Measurements from ENCODE around the gene CFAP97D2.
A peak's percentile ranks its signal among the peaks of the same experiment; 100 is the strongest.
"Not testable (repeated sequence)": the region's sequence is repeated elsewhere in the genome, so short reads cannot be mapped to it uniquely, and the experiment has no call there.

CFAP97D2 gene

GRCh38 chr13:114179087-114179658 lies at the start of gene CFAP97D2:
Gene CFAP97D2 (plus strand): TSS chr13:114179257. CDS start chr13:114179331, 74 bp downstream.
- no peak for DNase-seq (ENCODE audit: low spot score)

- DNase-seq (ENCODE audit: low spot score) = no peak
These were observed 49.4 kb upstream of the CFAP97D2 start for GRCh38 chr13:114129649-114130062.

DNA sequence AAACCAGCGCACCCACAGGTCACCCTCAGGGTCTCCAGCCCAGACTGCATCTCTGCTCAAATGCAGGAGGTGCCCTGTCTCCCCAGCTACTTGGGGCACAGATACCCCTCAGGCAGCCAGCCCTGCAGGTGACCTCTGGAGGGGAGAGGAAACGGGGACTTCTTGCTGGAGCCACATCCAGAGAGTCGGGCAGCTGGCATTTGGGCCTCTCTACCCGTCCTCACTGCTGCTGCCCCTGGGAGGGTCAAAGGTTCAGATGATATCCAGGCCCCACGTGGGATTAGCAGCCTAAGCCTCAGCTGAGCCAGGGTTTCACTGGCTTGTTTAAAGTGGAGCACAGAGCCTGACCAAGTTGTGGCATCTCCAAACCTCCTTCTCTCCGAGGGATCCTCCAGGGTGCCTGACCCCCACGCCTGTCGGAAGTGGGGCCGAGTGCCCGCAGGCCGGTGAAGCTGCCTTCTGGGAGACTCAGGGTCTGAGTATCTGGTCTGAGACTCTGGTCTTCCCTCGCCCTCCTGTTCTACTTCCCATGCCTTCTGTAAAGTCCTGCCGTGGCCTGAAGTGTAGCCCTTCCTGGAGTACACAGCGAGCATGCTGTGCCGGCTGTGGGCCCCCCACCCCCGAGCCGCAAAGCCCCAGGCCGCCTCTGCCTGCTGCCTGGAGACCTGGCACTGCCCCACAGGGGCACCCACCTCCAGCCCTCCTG lies 48.8 kb upstream of the CFAP97D2 start:
- DNase-seq (ENCODE audit: low spot score) = no peak

GRCh38 chr13:114130837-114131582 lies 48.0 kb upstream of the CFAP97D2 start:
- DNase-seq (ENCODE audit: low spot score) = peak; percentile 90

DNA sequence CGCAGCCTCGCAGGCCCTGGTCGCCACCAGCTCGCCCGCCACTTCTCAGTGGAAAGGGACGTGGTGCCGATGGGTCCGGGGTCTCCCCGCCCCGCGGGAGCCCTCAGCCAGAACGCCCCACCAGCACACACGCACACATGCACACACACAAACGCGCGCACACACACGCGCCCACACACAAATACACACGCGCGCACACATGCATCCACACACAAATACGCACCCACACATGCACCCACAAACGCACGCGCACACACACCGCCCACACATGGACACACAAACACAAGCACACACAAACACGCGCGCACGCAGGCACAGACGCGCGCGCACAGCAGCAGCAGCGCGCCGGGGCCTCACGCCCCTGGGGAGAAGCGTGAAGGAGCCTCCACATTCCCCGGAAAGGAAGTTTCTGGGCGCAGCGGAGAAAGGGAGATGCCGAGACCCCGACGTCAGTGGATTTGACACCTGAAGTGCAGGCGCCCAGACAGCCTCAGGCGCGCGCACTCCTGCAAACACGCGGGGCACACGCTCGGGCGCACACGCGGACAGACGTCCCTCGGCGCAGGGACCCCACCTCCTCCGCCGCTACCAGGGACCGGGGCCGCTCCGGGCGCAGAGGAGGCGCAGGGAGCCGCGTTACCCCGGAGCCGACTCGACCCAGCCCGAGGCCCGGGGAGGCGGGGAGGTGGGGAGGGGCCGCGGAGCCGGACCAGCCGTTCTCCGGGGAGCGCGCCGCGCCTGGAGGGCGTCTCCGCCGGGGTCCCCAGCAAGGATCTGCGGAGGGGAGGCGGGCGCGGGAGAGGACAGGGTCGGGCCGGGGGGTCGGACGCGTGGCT lies 47.3 kb upstream of the CFAP97D2 start:
- DNase-seq (ENCODE audit: low spot score) = no peak

GRCh38 chr13:114132419-114133121 lies 46.5 kb upstream of the CFAP97D2 start, which contains the start of gene RASA3:
Gene RASA3 (minus strand): TSS chr13:114132623. CDS start chr13:114132489, 134 bp downstream.
- peak; percentile 94 for DNase-seq (ENCODE audit: low spot score)

GRCh38 chr13:114133126-114133525 lies 45.9 kb upstream of the CFAP97D2 start:
- DNase-seq (ENCODE audit: low spot score) = not testable (repeated sequence)

- DNase-seq (ENCODE audit: low spot score) = not testable (repeated sequence)
These were observed 45.5 kb upstream of the CFAP97D2 start for GRCh38 chr13:114133552-114133951.

- DNase-seq (ENCODE audit: low spot score) = no peak
These were observed 44.7 kb upstream of the CFAP97D2 start for GRCh38 chr13:114134111-114134943.

DNA sequence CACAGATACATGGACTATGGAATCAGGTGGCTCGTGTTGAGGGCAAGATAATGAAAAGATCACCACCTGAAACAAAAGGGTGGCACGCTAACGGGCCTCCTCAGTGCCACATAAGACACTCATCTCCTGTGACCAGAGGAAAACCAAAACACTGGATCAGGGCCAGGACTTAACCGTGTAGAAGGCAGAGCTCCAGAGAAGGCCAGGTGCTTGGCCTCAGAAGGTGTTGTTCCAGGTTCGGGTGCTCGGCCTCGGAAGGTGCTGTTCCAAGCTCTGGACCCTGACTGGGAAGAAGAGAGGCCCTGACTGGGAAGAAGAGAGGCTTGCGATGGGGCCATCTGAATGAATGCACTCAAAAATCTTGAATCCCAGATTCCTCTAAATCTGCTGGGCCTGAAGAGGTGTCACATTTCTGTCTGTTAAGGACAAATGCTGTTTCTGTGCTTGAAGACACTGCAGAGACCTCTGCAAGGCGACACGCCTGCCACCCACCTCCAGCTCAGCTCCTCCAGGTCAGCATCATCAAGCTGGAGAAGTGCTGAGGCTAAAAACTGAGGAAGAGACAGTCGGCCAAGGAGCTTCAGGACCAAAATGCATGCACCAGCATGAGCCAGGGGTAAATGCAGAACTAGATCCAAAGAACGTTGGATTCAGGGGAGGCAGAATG lies 44.0 kb upstream of the CFAP97D2 start:
- no peak for DNase-seq (ENCODE audit: low spot score)

- DNase-seq (ENCODE audit: low spot score) = no peak
These were observed 43.3 kb upstream of the CFAP97D2 start for GRCh38 chr13:114135731-114136171.

DNA sequence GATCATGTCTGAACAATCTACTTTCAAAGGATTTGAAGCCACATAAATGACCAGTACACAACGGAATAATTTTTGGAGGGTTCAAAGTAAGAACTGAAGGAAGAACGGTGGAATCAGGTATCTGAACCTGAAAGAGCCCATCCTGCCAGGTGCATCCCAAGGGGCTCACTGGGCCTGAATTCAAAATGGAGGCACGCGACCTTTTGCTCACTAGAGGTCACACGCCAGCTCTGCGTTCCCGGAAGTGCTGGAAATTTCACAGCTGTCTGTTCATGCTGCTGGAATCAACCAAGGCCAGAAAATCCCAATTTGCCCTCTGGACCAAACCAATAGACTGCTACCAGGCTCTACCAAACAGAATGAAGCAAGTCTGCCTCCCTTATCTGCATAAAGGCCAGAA lies 42.5 kb upstream of the CFAP97D2 start:
- no peak for DNase-seq (ENCODE audit: low spot score)

- DNase-seq (ENCODE audit: low spot score) = no peak
These were observed 38.7 kb upstream of the CFAP97D2 start for GRCh38 chr13:114140131-114140905.

DNA sequence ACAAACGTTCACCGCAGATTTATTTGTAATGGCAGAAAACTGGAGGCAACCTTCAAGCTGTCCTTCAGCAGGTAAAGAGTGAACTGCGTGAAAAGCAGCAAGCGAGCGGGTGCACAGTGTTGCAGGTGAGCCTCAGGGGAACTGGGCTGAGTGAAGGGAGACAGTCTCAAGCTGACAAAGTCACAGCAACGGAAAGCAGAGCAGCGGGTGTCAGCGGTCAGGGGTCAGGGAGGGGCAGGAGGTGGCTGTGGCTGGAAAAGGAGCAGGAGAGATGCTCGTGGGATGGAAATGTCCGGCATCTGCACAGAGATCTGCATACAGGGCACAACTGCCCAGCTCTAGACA lies 38.2 kb upstream of the CFAP97D2 start:
- no peak for DNase-seq (ENCODE audit: low spot score)

DNA sequence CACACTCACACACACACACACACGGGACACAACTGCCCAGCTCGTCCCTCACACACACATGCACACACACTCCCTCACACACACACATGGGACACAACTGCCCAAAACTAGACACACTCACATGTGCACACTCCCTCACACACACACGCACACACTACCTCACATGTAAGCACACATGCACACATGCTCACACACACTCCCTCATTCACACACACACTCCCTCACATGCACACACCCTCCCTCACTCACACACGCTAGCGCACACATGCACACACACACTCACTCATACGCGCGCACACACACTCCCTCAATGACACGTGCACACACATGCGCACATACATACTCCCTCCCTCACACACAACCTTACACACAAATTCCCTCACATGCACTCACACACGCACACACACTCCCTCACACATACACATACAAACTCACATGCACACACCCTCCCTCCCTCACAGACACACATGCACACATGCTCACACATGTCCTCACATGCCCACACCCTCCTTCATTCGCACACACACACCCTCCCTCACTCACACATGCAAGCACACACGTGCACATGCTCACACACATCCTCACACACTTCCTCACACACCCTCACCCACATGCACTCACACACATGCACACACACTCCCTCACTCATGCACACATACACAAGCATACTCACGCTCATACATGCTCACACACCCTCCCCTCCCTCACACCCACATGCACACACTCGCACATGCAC lies 37.6 kb upstream of the CFAP97D2 start:
- no peak for DNase-seq (ENCODE audit: low spot score)

GRCh38 chr13:114142137-114142550 lies 36.9 kb upstream of the CFAP97D2 start:
- DNase-seq (ENCODE audit: low spot score) = no peak

GRCh38 chr13:114142640-114143490 lies 36.2 kb upstream of the CFAP97D2 start:
- no peak for DNase-seq (ENCODE audit: low spot score)
